Right lobe of liver (tissue), 4 donors: ENCODE measurements around the gene TBCEL.

ENCODE experiments used
- POLR2A ChIP-seq: fragments of 450-650 bp; IDR thresholded peaks from one replicate; pipeline ENCODE4 v1.6.1; 2017; ENCODE audit warnings: antibody characterized with exemption, mild to moderate bottlenecking
- TF ChIP-seq, protein P1 (sequence below), 4 donors: fragments of 200-600 bp in 3 of 4; fragments of 450-650 bp in 1 of 4; IDR thresholded peaks; one replicate each; pipeline versions ENCODE4 v1.5.1 to v1.8.0; 2016 to 2022; ENCODE audit warnings: antibody characterized with exemption in 4 of 4, mild to moderate bottlenecking in 2 of 4
- donor health status: DM: no; HTN: no; CAD: no.
- donor health status: DM: no; HTN: no; CAD: no.
- donor health status: DM: no; HTN: yes; CAD: no.

DNA sequence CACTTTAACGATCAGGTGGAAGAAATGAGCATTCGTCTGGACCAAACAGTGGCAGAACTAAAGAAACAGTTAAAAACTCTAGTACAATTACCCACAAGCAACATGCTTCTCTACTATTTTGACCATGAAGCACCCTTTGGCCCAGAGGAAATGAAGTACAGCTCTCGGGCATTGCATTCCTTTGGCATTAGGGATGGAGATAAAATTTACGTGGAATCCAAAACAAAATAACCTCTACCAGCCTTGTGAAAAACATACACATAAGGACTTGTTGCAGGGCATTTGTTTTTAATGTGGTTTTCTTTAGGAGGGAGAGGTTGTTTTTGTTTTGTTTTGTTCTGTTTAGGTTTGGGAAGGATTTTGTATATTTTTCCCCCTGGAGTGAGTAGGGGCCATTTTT is 63.0 kb downstream of the TBCEL start:
- TF ChIP-seq POLR2A, result no peak
- TF ChIP-seq, protein P1, sequence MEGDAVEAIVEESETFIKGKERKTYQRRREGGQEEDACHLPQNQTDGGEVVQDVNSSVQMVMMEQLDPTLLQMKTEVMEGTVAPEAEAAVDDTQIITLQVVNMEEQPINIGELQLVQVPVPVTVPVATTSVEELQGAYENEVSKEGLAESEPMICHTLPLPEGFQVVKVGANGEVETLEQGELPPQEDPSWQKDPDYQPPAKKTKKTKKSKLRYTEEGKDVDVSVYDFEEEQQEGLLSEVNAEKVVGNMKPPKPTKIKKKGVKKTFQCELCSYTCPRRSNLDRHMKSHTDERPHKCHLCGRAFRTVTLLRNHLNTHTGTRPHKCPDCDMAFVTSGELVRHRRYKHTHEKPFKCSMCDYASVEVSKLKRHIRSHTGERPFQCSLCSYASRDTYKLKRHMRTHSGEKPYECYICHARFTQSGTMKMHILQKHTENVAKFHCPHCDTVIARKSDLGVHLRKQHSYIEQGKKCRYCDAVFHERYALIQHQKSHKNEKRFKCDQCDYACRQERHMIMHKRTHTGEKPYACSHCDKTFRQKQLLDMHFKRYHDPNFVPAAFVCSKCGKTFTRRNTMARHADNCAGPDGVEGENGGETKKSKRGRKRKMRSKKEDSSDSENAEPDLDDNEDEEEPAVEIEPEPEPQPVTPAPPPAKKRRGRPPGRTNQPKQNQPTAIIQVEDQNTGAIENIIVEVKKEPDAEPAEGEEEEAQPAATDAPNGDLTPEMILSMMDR (IDR thresholded peaks at IDR 0.05), result no peak
